Eye (tissue), 1 donor: ENCODE data around the gene SPI1.
"Not testable (repeated sequence)": the region's sequence is repeated elsewhere in the genome, so short reads cannot be mapped to it uniquely, and the experiment has no call there.

Experiments used
- DNase-seq: peaks from one replicate; pipeline ENCODE4 v3.0.0-alpha.2; 2015

Gene SPI1

GRCh38 chr11:47317064-47317828 lies 61.1 kb downstream of the SPI1 start:
- DNase-seq = no peak

GRCh38 chr11:47316501-47316900 lies 61.8 kb downstream of the SPI1 start:
- DNase-seq = not testable (repeated sequence)

GRCh38 chr11:47314992-47315391 lies 63.4 kb downstream of the SPI1 start:
- no peak for DNase-seq

GRCh38 chr11:47308050-47308823 lies 70.1 kb downstream of the SPI1 start:
- DNase-seq = no peak

- DNase-seq = no peak
Observed at GRCh38 chr11:47306484-47306844, 71.9 kb downstream of the SPI1 start.

- DNase-seq = peak; percentile 23
Observed at GRCh38 chr11:47305734-47306483, 72.4 kb downstream of the SPI1 start.
